ENCODE measurements around the gene CCR5.

The CCR5 gene

DNA sequence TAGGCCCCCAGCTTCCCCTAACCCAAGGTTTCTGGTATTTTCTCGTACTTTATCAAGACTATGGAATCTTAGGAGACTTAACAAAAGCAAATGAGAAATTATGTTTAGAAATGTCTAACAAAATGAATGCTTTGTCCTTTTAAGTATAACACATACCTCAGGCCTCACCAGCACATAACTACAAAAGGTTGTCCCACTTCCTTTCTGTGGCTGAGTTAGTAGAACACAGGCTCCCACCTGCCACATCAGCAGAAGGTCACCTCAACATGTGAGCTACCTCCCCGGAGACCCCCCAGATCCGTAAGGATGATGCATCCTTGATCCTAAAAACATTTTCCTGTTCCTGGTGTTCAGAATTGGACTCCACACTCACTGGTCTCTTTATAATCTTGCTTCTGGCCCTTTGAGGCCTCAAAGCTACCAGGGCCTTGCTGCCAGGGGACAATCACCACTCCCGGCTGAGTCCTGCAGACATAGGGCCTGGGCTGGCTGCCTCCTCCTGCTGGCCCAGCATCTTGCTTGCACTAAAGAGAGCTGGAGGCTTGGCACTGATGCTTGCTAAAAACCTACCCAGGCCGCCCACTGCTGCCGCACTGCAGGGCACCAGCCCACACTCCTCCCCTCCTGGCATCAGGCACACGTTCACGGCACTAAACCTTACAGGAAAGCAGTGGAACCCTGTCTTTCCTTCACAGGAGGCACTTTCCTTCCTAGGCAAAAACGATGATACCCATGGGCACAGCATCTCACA, 39.2 kb downstream of the CCR5 start:
- DNase-seq, result no peak

DNA sequence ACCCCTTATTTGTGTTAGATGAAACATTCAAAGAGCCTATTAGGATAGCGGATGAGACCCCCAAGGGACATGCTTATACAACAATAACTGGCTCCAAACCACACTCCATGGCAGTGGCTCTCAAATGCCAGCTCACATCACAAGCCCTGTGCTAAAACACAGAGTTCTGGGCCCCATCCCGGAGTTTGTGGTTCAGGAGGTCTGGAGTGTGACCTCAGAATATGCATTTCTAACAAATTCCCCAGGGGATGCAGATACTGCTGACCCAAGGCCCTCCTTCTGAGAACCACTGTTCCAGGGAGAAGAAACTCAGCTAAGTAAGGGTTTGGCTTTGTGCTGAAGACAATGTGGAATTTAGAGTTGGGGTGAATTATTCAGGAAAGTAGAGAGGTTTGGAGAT, 39.9 kb downstream of the CCR5 start:
- no peak for DNase-seq

DNA sequence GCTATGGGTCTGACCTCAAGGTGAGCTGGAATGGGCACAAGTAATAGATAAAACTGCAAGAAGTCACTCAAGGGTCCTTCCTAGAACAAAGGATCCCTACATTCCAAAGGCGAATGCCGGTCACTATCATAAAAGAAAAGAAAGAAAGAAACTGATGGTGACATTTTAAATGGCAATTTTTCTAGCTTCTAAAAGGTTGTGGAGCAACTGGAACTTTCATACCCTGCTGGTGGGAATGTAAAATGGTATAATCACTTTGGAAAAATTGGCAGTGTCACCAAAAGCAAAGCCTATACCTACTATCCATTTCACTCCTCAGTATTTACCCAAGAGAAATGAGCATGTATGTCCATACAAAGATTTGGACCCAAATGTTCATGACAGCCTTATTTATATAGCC, 40.5 kb downstream of the CCR5 start:
- no peak for DNase-seq

DNA sequence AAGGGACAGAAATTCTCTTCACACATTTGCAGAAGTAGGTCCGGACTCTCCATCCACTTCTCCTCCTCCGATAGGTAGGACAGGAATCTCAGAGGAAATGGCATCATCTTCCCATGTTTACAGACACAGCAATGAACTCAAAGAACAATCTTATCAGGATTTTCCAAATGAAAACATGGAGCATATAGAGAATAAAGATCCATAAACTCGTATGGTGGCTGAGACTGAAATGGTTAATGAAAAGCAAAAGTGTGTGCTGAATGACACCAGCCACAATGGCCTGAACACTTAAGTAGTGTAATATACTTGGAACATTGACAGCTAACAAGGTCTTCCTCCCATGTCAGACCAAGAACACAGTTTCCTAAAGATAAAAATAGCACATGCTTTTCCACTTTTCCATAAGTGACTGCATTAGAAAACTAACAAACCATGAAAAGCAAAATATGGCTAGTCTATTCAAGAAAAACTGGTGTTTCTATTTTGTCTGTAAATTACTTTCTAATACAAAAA, 42.1 kb downstream of the CCR5 start:
- DNase-seq, result no peak

DNA sequence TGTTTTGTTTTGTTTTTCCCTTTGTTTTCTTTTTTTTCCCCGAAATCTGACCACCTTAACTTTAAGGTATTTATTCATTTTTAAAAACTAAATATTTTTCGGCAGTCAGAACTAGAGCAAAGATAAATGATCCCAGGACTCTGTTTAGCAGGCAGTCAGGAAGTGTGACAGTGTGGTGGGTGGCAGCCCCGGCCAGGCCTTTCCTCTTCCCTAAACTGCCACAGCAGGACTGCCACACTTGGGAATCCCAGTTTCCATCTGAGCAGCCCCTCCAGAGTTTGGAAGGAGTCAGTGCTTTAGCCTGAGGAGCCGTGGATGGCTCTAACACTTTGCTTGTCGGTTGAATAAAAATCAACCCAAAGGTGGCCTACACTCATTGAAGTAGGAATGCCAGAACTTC, 43.2 kb downstream of the CCR5 start:
- DNase-seq, result no peak

DNA sequence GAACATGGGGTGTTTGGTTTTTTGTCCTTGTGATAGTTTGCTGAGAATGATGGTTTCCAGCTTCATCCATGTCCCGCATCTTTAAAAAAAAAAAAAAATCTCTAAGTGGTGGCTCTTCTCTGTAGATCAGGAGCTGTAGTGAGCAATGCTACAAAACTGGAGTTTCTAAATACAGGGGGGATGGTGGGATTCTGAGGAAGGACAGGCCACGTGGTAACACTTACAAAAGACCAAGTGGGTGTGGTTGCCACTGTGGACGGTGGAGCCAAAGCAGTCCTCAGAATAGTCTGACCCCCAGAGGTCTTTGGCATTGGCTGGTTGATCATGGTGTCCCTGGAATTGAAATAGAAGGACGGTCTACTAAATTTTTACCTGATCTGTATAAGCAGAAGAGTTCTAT, 44.0 kb downstream of the CCR5 start:
- no peak for DNase-seq

DNA sequence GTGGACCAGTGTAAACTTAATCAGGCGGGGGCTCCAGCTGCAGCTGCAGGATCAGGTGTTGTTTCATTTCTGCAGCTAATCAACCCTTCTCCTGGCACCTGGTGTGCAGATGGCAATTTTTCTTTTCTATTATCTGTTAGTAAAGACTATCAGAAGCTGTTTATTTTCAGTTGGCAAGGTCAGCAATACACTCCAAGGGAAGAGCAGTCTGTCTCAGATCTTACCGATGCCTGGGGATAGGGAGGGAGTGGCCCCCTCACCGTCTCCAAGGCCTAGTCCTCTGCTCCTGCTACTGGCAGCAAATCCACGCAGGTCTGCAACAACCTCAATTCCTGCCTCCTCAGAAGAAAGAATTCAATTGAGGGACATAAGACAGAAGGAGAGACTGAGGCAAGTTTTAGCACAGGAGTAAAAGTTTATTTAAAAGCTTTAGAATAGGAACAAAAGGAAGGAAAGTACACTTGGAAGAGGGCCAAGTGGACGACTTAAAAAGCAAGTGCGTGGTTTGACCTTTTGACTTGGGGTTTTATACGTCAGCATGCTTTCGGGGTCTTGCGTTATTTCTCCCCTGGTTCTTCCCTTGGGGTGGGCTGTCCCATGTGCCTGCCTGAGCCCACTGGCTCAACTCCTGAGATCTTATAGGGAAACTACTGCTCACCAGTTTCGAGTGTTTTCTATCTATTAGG, 45.5 kb downstream of the CCR5 start:
- no peak for DNase-seq

DNA sequence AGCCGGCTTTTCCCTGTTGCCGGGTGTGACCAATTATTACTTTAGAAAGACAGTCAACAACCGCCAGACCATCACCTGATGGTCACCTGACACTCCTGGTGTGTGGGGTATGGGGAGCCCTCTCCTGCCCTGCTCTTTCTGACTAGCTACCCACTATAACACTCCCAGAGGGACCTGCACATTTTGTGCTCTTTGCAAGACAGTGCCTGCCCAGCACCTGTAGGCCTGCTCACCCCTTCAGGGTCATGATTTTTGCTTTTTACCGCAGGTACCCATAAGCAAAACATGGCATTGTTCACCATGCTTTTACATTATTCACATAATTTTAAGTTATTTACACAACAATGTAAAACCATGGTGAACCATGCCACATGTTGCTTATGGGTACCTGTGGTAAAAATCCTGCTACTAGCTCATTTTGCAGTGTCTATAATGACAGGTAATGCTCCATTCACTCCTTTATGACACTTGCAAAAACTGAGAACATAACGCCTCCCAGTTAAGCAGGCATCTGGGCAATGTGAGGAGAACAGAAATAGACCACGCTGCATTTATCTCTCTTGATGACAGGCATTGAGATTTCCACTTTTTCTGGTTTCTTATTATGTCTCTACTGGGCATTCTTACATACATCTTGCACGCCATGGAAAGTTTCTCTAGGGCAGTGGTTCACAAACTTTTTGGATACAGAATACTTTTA, 46.2 kb downstream of the CCR5 start:
- no peak for DNase-seq

DNA sequence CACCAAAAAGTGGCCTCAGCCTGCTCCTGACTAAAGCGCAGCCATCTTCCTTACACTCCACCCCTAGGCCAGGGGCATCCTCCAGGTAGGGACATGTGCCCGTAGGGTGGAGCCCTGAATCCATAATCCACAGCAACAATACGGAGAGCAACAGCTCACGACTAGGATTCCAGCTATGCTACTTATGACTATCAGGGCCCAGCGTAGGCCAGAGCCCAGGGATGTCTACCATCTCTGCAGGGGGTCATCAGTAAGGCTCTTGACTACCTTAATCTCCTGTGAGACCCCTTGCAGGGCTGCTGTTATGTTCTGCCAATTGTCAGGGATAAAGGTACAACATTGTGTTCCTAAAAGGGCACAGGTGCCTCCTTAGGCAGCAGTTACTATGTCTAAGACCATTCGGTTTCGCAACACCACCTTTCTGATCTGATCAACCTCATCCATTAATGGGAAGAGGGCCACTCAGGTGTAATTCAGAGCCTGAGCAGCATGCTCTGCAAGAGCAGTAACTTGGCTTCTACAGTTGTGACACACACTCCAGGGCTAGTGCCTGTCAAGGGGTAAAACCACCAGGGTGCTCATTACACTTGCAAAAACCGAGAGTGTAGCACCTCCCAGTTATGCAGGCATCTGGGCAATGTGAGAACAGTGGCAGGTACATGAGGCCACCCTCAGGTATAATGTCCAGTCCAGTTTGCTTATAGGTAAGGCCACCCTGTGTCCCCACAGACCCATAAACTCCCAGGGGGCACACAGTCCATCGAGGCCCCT, 47.3 kb downstream of the CCR5 start:
- no peak for DNase-seq

DNA sequence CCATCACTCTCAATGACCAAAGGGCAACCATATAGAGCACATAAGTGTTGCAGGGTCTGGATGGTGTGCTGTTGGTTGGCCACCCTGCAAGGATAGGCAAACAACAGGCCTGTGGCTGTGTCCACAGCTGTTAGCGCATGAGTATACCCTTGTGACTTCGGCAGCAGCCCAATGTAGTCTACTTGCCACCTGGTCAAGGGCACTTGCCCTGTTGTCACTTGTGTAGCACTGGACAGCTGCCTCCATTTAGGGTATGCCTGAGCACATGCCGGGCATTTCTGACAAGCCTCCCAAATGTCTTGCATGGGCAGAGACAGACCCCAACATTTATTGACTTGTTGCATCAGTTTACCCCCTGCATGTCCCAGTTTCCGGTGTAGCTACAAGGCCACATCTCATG, 49.1 kb downstream of the CCR5 start:
- DNase-seq, result no peak

DNA sequence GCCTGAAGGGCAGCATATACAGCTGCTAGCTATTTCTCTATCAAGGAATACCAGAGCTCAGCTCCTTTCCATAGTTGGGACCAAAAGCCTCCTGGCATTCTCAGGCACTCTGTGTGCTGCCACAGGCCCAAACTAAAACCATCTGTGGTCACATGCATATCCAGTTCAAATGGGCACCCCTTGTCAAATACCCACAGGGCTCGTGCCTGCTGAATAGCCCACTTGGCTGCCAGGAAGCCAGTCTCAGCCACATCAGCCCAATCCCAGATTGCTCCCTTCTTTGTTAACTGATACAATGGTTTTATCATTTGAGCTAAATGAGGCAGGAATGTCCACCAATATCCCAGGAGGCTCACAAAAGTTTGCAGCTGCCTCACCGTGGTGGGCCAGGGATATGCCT, 50.2 kb downstream of the CCR5 start:
- no peak for DNase-seq

DNA sequence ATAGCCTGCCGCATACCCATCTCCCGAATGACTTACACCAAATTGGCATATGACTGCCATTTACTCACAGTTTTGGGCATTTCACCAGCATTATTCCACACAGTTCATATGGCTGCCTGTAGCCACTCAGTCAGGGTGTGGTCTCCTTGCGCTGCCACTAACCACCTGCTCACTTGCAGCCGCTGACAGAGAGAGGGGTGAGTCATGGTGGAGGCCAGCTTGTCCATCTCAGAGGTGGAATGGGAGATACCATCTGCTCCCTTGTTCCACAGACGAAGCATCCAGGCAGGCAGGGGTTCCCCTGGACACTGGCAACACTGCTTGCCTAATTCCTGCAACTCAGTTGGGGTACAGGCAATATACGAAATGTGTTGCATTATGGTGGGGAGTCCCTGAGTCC, 51.9 kb downstream of the CCR5 start:
- DNase-seq, result no peak

DNA sequence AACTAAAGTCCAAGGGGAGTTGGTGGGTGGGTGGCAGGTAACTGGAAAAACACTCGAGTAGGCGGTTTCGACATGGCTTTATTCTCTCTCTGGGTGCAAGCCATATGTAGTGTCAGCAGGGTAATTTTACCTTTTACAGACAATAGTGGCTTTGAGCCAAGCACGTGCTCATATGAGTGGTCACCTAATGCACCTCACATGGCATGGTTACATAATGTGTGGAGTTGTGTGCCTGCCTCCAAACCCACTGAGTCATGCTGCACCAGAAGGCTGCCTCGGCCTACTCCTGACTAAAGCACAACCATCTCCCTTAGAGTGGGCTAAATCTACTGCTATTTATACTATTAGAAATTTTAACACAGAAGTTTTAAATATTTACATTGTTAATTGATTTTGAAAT, 52.8 kb downstream of the CCR5 start:
- no peak for DNase-seq

Measured in NCI-H526 treated with DMSO at 0.1 percent for 48 hours (cell line).